Measurements from ENCODE around the gene NSMCE1.

DNA sequence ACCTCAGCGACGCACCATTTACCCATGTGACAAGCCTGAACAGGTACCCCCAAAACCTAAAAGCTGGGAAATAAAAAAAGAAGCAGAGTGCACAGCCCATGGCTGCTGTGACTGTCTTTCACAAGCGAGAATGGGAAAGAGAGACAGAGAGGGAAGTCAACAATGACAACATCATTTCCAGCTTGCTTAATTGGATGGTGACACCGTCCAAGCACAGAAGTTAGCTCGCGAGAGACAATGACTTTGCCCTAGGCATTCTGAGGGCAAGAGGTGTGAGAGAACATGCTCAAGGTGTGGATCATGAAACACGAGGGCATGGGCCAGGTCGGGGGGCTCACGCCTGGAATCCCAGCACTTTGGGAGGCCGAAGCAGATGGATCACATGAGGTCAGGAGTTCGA, 19.3 kb upstream of the NSMCE1 start:
- TF ChIP-seq, protein P1, sequence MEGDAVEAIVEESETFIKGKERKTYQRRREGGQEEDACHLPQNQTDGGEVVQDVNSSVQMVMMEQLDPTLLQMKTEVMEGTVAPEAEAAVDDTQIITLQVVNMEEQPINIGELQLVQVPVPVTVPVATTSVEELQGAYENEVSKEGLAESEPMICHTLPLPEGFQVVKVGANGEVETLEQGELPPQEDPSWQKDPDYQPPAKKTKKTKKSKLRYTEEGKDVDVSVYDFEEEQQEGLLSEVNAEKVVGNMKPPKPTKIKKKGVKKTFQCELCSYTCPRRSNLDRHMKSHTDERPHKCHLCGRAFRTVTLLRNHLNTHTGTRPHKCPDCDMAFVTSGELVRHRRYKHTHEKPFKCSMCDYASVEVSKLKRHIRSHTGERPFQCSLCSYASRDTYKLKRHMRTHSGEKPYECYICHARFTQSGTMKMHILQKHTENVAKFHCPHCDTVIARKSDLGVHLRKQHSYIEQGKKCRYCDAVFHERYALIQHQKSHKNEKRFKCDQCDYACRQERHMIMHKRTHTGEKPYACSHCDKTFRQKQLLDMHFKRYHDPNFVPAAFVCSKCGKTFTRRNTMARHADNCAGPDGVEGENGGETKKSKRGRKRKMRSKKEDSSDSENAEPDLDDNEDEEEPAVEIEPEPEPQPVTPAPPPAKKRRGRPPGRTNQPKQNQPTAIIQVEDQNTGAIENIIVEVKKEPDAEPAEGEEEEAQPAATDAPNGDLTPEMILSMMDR (IDR thresholded peaks at IDR 0.05; ENCODE audit: insufficient read depth, low read length) = no peak
- TF ChIP-seq, protein P2, sequence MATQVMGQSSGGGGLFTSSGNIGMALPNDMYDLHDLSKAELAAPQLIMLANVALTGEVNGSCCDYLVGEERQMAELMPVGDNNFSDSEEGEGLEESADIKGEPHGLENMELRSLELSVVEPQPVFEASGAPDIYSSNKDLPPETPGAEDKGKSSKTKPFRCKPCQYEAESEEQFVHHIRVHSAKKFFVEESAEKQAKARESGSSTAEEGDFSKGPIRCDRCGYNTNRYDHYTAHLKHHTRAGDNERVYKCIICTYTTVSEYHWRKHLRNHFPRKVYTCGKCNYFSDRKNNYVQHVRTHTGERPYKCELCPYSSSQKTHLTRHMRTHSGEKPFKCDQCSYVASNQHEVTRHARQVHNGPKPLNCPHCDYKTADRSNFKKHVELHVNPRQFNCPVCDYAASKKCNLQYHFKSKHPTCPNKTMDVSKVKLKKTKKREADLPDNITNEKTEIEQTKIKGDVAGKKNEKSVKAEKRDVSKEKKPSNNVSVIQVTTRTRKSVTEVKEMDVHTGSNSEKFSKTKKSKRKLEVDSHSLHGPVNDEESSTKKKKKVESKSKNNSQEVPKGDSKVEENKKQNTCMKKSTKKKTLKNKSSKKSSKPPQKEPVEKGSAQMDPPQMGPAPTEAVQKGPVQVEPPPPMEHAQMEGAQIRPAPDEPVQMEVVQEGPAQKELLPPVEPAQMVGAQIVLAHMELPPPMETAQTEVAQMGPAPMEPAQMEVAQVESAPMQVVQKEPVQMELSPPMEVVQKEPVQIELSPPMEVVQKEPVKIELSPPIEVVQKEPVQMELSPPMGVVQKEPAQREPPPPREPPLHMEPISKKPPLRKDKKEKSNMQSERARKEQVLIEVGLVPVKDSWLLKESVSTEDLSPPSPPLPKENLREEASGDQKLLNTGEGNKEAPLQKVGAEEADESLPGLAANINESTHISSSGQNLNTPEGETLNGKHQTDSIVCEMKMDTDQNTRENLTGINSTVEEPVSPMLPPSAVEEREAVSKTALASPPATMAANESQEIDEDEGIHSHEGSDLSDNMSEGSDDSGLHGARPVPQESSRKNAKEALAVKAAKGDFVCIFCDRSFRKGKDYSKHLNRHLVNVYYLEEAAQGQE (IDR thresholded peaks at IDR 0.05; ENCODE audit: insufficient replicate concordance, low read depth) = no peak
- TF ChIP-seq GABPA (IDR thresholded peaks at IDR 0.05; ENCODE audit: low read depth) = no peak
